ENCODE results near the gene LOC128125822.

LOC128125822 gene

GRCh38 chr6:63558278-63558677, 14.0 kb upstream of the LOC128125822 start:
- DNase-seq, result no peak

GRCh38 chr6:63560801-63561287, 11.4 kb upstream of the LOC128125822 start:
- no peak for DNase-seq

GRCh38 chr6:63561288-63561687, 11.0 kb upstream of the LOC128125822 start:
- DNase-seq, result no peak

- DNase-seq, result no peak
These were observed 9.0 kb upstream of the LOC128125822 start for GRCh38 chr6:63563235-63563634.

- no peak for DNase-seq
These were observed 7.1 kb upstream of the LOC128125822 start for GRCh38 chr6:63565058-63565726.

- DNase-seq, result no peak
These were observed 6.3 kb upstream of the LOC128125822 start for GRCh38 chr6:63565727-63566596.

GRCh38 chr6:63567966-63568365, 4.3 kb upstream of the LOC128125822 start:
- DNase-seq, result no peak

- DNase-seq, result no peak
These were observed 778 bp upstream of the LOC128125822 start for GRCh38 chr6:63571361-63572043.

- DNase-seq, result no peak
These were observed 431 bp downstream of the LOC128125822 start for GRCh38 chr6:63572747-63573075.

GRCh38 chr6:63573076-63573898, 1.0 kb downstream of the LOC128125822 start:
- DNase-seq, result peak; percentile 85

GRCh38 chr6:63573899-63574553, 1.7 kb downstream of the LOC128125822 start:
- DNase-seq, result peak; percentile 23

- DNase-seq, result no peak
These were observed 2.2 kb downstream of the LOC128125822 start for GRCh38 chr6:63574554-63574900.

- DNase-seq, result no peak
These were observed 4.0 kb downstream of the LOC128125822 start for GRCh38 chr6:63576147-63576772.

GRCh38 chr6:63576985-63577712, 4.9 kb downstream of the LOC128125822 start:
- no peak for DNase-seq

GRCh38 chr6:63578757-63579156, 6.5 kb downstream of the LOC128125822 start:
- no peak for DNase-seq

- no peak for DNase-seq
These were observed 7.8 kb downstream of the LOC128125822 start for GRCh38 chr6:63579937-63580703.

- DNase-seq, result no peak
These were observed 8.4 kb downstream of the LOC128125822 start for GRCh38 chr6:63580704-63580961.

- DNase-seq, result no peak
These were observed 9.2 kb downstream of the LOC128125822 start for GRCh38 chr6:63581355-63582013.

- DNase-seq, result no peak
These were observed 10.4 kb downstream of the LOC128125822 start for GRCh38 chr6:63582579-63583231.

All from NCI-H526 treated with DMSO at 0.1 percent for 48 hours (cell line).